GM23338 (cell line): Measurements from ENCODE around the gene CXorf49B.
"Not testable (repeated sequence)": the region's sequence is repeated elsewhere in the genome, so short reads cannot be mapped to it uniquely, and the experiment has no call there.

ENCODE experiments used
- CREB1 ChIP-seq: fragments of 250-450 bp; sonication (Bioruptor Pico); IDR thresholded peaks from 2 replicates; pipeline ENCODE4 v1.5.0; 2020; ENCODE audit warnings: low read depth, mild to moderate bottlenecking, moderate library complexity
- ETS1 ChIP-seq: IDR thresholded peaks from 2 replicates; pipeline ENCODE4 v1.6.1; 2016; ENCODE audit warnings: antibody characterized with exemption
- EZH2 ChIP-seq: fragments of 200-600 bp; sonication (generic); IDR thresholded peaks from one replicate; pipeline ENCODE4 v1.8.0; 2017; ENCODE audit warnings: antibody characterized with exemption, mild to moderate bottlenecking, low read depth; ENCODE audit not compliant: unreplicated experiment
- EZH2phosphoT487 ChIP-seq: fragments of 200-600 bp; sonication (generic); IDR thresholded peaks from one replicate; pipeline ENCODE4 v1.8.1; 2018; ENCODE audit warnings: antibody characterized with exemption; ENCODE audit not compliant: unreplicated experiment
- JUNB ChIP-seq: IDR thresholded peaks from one replicate; pipeline ENCODE4 v1.6.1; 2016; ENCODE audit warnings: antibody characterized with exemption; ENCODE audit not compliant: unreplicated experiment
- NANOG ChIP-seq: IDR thresholded peaks from 2 replicates; pipeline ENCODE4 v1.6.1; 2016; ENCODE audit warnings: antibody characterized with exemption, borderline replicate concordance
- POLR2AphosphoS5 ChIP-seq: IDR thresholded peaks from 2 replicates; pipeline ENCODE4 v1.6.1; 2016; ENCODE audit warnings: antibody characterized with exemption, low read depth
- STAT1 ChIP-seq: IDR thresholded peaks from one replicate; pipeline ENCODE4 v1.6.1; 2016; ENCODE audit warnings: antibody characterized with exemption; ENCODE audit not compliant: unreplicated experiment
- ZNF114 ChIP-seq: fragments of 250-450 bp; sonication (Bioruptor Pico); IDR thresholded peaks from 2 replicates; pipeline ENCODE4 v1.5.0; 2020; ENCODE audit warnings: mild to moderate bottlenecking, moderate library complexity
- ZNF331 ChIP-seq: fragments of 250-450 bp; sonication (Bioruptor Pico); IDR thresholded peaks from 2 replicates; pipeline ENCODE4 v1.5.0; 2020; ENCODE audit warnings: low read depth, mild to moderate bottlenecking, moderate library complexity
- TF ChIP-seq, protein P1 (sequence below), 2 experiments: fragments of 200-600 bp in 1 of 2; sonication (generic) in 1 of 2; conservative IDR thresholded peaks; 2 replicates each; pipeline versions ENCODE4 v1.5.1 to v1.6.1; 2016 to 2017; ENCODE audit warnings: antibody characterized with exemption in 2 of 2, low read depth in 2 of 2, mild to moderate bottlenecking in 2 of 2, moderate library complexity in 1 of 2
- TF ChIP-seq, protein P2 (sequence below): IDR thresholded peaks from one replicate; pipeline ENCODE4 v1.6.1; 2018; ENCODE audit warnings: antibody characterized with exemption; ENCODE audit not compliant: unreplicated experiment

DNA sequence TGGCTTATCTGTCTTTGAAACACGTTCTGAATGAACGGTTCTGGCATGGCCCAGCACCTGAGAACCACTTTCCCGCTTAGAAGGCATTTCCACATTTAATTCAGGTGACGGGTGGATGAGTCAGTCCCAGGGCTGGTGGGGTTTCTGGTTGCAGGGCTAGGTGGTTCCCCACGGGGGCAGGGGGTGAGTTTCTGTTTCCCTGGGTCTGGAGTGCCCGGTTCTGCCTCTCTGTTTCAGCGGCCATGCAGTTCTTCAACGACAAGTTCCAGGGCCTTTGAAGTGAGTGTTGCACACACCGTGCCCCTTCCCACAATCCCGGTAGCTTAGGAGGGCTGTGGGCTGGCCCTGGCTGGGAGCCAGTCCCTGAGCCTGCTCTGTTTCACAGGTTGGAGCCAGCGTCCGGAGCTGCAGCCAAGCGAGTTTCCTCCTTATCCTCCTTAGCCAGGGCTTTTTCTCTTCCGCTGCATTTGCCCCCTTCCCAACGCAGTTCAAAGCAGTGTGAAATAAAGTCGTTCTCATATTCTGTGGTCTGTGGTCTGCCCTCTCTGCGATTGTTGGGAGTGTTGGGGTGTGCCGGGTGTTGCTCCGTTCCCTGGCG is 42.8 kb upstream of the CXorf49B start:
- not testable (repeated sequence) for TF ChIP-seq NANOG; EZH2; POLR2AphosphoS5; EZH2phosphoT487; JUNB; CREB1; ZNF331 (CRISPR knock-in tag); STAT1; ETS1; ZNF114
- TF ChIP-seq, protein P1, sequence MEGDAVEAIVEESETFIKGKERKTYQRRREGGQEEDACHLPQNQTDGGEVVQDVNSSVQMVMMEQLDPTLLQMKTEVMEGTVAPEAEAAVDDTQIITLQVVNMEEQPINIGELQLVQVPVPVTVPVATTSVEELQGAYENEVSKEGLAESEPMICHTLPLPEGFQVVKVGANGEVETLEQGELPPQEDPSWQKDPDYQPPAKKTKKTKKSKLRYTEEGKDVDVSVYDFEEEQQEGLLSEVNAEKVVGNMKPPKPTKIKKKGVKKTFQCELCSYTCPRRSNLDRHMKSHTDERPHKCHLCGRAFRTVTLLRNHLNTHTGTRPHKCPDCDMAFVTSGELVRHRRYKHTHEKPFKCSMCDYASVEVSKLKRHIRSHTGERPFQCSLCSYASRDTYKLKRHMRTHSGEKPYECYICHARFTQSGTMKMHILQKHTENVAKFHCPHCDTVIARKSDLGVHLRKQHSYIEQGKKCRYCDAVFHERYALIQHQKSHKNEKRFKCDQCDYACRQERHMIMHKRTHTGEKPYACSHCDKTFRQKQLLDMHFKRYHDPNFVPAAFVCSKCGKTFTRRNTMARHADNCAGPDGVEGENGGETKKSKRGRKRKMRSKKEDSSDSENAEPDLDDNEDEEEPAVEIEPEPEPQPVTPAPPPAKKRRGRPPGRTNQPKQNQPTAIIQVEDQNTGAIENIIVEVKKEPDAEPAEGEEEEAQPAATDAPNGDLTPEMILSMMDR (conservative IDR thresholded peaks at IDR 0.05; ENCODE audit: low read depth in 2 of 2), result not testable (repeated sequence)
- TF ChIP-seq, protein P2, sequence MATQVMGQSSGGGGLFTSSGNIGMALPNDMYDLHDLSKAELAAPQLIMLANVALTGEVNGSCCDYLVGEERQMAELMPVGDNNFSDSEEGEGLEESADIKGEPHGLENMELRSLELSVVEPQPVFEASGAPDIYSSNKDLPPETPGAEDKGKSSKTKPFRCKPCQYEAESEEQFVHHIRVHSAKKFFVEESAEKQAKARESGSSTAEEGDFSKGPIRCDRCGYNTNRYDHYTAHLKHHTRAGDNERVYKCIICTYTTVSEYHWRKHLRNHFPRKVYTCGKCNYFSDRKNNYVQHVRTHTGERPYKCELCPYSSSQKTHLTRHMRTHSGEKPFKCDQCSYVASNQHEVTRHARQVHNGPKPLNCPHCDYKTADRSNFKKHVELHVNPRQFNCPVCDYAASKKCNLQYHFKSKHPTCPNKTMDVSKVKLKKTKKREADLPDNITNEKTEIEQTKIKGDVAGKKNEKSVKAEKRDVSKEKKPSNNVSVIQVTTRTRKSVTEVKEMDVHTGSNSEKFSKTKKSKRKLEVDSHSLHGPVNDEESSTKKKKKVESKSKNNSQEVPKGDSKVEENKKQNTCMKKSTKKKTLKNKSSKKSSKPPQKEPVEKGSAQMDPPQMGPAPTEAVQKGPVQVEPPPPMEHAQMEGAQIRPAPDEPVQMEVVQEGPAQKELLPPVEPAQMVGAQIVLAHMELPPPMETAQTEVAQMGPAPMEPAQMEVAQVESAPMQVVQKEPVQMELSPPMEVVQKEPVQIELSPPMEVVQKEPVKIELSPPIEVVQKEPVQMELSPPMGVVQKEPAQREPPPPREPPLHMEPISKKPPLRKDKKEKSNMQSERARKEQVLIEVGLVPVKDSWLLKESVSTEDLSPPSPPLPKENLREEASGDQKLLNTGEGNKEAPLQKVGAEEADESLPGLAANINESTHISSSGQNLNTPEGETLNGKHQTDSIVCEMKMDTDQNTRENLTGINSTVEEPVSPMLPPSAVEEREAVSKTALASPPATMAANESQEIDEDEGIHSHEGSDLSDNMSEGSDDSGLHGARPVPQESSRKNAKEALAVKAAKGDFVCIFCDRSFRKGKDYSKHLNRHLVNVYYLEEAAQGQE, result not testable (repeated sequence)
